ENCODE results near the gene CCR5.

CCR5 gene

DNA sequence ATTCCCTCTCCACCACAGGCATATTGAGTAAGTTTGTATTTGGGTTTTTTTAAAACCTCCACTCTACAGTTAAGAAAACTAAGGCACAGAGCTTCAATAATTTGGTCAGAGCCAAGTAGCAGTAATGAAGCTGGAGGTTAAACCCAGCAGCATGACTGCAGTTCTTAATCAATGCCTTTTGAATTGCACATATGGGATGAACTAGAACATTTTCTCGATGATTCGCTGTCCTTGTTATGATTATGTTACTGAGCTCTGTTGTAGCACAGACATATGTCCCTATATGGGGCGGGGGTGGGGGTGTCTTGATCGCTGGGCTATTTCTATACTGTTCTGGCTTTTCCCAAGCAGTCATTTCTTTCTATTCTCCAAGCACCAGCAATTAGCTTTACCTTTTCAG, 1.6 kb upstream of the CCR5 start:
- Histone ChIP-seq H3K18ac (ENCODE audit: low read depth in 1 of 2, low read length in 2 of 2) (no peak overlapping the region), H3K14ac (ENCODE audit: low read length in 2 of 2) (no peak overlapping the region), H3K36me3 (ENCODE audit: control insufficient read depth in 1 of 2, insufficient read depth in 2 of 2, low read depth in 1 of 2, low read length in 2 of 2) (no peaks in the 10 kb centered on the region), H3K27ac (ENCODE audit: low read length, poor library complexity, severe bottlenecking) (no peak overlapping the region), H2BK5ac (ENCODE audit: low read depth, low read length, poor library complexity, severe bottlenecking) (no peak overlapping the region), H2AK5ac (ENCODE audit: low read length, severe bottlenecking) (no peak overlapping the region), H3K27me3 (ENCODE audit: control insufficient read depth in 1 of 2, insufficient read depth in 1 of 2, low read length in 2 of 2) (peaks cover 15 to 23% of the 10 kb centered on the region in 2 experiments), H2AFZ (ENCODE audit: low read depth, low read length) (no peak overlapping the region), H2BK15ac (ENCODE audit: low read depth, poor library complexity, severe bottlenecking) (no peak overlapping the region), H2BK120ac (ENCODE audit: low read depth, low read length) (no peak overlapping the region), H3K9me3 (ENCODE audit: control insufficient read depth, low read length) (no peaks in the 10 kb centered on the region), H3K4me3 (ENCODE audit: insufficient read depth in 1 of 2, low read depth in 1 of 2, low read length in 2 of 2) (no peak overlapping the region), H3K4me1 (ENCODE audit: control insufficient read depth, insufficient read depth, low read depth, low read length) (no peaks in the 10 kb centered on the region), H3K79me1 (replicated peaks; ENCODE audit: low read length, poor library complexity, severe bottlenecking) (no peaks in the 10 kb centered on the region), H4K8ac (ENCODE audit: low read length) (no peak overlapping the region), H3K23ac (ENCODE audit: low read length in 2 of 2) (no peak overlapping the region), H3K4ac (ENCODE audit: low read depth in 1 of 2, low read length in 2 of 2) (no peak overlapping the region), H4K91ac (ENCODE audit: low read length) (no peak overlapping the region), H2BK12ac (ENCODE audit: low read length in 2 of 2) (no peak overlapping the region), H3K9ac (ENCODE audit: low read length) (no peak overlapping the region), H3K4me2 (ENCODE audit: low read length, poor library complexity, severe bottlenecking) (no peak overlapping the region)
- no peak for DNase-seq
- WGBS: 96% methylated on average over 4 of the region's 4 CpGs

DNA sequence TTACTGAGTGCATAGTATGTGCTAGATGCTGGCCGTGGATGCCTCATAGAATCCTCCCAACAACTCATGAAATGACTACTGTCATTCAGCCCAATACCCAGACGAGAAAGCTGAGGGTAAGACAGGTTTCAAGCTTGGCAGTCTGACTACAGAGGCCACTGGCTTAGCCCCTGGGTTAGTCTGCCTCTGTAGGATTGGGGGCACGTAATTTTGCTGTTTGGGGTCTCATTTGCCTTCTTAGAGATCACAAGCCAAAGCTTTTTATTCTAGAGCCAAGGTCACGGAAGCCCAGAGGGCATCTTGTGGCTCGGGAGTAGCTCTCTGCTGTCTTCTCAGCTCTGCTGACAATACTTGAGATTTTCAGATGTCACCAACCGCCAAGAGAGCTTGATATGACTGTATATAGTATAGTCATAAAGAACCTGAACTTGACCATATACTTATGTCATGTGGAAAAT, 1.0 kb upstream of the CCR5 start:
- Histone ChIP-seq H3K9me3 (ENCODE audit: control insufficient read depth, low read length) (no peaks in the 10 kb centered on the region), H4K8ac (ENCODE audit: low read length) (no peak overlapping the region), H3K4me3 (ENCODE audit: insufficient read depth in 1 of 2, low read depth in 1 of 2, low read length in 2 of 2) (no peak overlapping the region), H3K4me1 (ENCODE audit: control insufficient read depth, insufficient read depth, low read depth, low read length) (no peaks in the 10 kb centered on the region), H2BK15ac (ENCODE audit: low read depth, poor library complexity, severe bottlenecking) (no peak overlapping the region), H2AFZ (ENCODE audit: low read depth, low read length) (no peak overlapping the region), H2AK5ac (ENCODE audit: low read length, severe bottlenecking) (no peak overlapping the region), H3K18ac (ENCODE audit: low read depth in 1 of 2, low read length in 2 of 2) (no peak overlapping the region), H3K9ac (ENCODE audit: low read length) (no peak overlapping the region), H3K4me2 (ENCODE audit: low read length, poor library complexity, severe bottlenecking) (no peak overlapping the region), H2BK120ac (ENCODE audit: low read depth, low read length) (no peak overlapping the region), H3K23ac (ENCODE audit: low read length in 2 of 2) (no peak overlapping the region), H3K27ac (ENCODE audit: low read length, poor library complexity, severe bottlenecking) (no peak overlapping the region), H3K4ac (ENCODE audit: low read depth in 1 of 2, low read length in 2 of 2) (no peak overlapping the region), H4K91ac (ENCODE audit: low read length) (no peak overlapping the region), H2BK5ac (ENCODE audit: low read depth, low read length, poor library complexity, severe bottlenecking) (no peak overlapping the region), H3K27me3 (ENCODE audit: control insufficient read depth in 1 of 2, insufficient read depth in 1 of 2, low read length in 2 of 2) (peaks cover 19 to 28% of the 10 kb centered on the region in 2 experiments), H3K36me3 (ENCODE audit: control insufficient read depth in 1 of 2, insufficient read depth in 2 of 2, low read depth in 1 of 2, low read length in 2 of 2) (no peaks in the 10 kb centered on the region), H2BK12ac (ENCODE audit: low read length in 2 of 2) (no peak overlapping the region), H3K14ac (ENCODE audit: low read length in 2 of 2) (no peak overlapping the region), H3K79me1 (replicated peaks; ENCODE audit: low read length, poor library complexity, severe bottlenecking) (no peaks in the 10 kb centered on the region)
- WGBS: 61% methylated on average over 2 of the region's 6 CpGs
- no peak for DNase-seq

DNA sequence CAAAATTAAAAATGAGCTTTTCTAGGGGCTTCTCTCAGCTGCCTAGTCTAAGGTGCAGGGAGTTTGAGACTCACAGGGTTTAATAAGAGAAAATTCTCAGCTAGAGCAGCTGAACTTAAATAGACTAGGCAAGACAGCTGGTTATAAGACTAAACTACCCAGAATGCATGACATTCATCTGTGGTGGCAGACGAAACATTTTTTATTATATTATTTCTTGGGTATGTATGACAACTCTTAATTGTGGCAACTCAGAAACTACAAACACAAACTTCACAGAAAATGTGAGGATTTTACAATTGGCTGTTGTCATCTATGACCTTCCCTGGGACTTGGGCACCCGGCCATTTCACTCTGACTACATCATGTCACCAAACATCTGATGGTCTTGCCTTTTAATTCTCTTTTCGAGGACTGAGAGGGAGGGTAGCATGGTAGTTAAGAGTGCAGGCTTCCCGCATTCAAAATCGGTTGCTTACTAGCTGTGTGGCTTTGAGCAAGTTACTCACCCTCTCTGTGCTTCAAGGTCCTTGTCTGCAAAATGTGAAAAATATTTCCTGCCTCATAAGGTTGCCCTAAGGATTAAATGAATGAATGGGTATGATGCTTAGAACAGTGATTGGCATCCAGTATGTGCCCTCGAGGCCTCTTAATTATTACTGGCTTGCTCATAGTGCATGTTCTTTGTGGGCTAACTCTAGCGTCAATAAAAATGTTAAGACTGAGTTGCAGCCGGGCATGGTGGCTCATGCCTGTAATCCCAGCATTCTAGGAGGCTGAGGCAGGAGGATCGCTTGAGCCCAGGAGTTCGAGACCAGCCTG, 984 bp downstream of the CCR5 start:
- Histone ChIP-seq H2BK12ac (ENCODE audit: low read length in 2 of 2) (no peak overlapping the region), H4K91ac (ENCODE audit: low read length) (no peak overlapping the region), H3K23ac (ENCODE audit: low read length in 2 of 2) (no peak overlapping the region), H3K36me3 (ENCODE audit: control insufficient read depth in 1 of 2, insufficient read depth in 2 of 2, low read depth in 1 of 2, low read length in 2 of 2) (no peaks in the 10 kb centered on the region), H2BK15ac (ENCODE audit: low read depth, poor library complexity, severe bottlenecking) (no peak overlapping the region), H3K79me1 (replicated peaks; ENCODE audit: low read length, poor library complexity, severe bottlenecking) (no peaks in the 10 kb centered on the region), H4K8ac (ENCODE audit: low read length) (no peak overlapping the region), H3K4me2 (ENCODE audit: low read length, poor library complexity, severe bottlenecking) (no peak overlapping the region), H3K4ac (ENCODE audit: low read depth in 1 of 2, low read length in 2 of 2) (peak overlapping the region in 1 of 2 experiments; percentile 13), H2AFZ (ENCODE audit: low read depth, low read length) (no peak overlapping the region), H2AK5ac (ENCODE audit: low read length, severe bottlenecking) (no peak overlapping the region), H3K9me3 (ENCODE audit: control insufficient read depth, low read length) (no peaks in the 10 kb centered on the region), H3K4me3 (ENCODE audit: insufficient read depth in 1 of 2, low read depth in 1 of 2, low read length in 2 of 2) (no peak overlapping the region), H3K9ac (ENCODE audit: low read length) (peak overlapping the region; percentile 41), H3K27me3 (ENCODE audit: control insufficient read depth in 1 of 2, insufficient read depth in 1 of 2, low read length in 2 of 2) (peaks cover 27 to 38% of the 10 kb centered on the region in 2 experiments), H3K18ac (ENCODE audit: low read depth in 1 of 2, low read length in 2 of 2) (no peak overlapping the region), H3K4me1 (ENCODE audit: control insufficient read depth, insufficient read depth, low read depth, low read length) (no peaks in the 10 kb centered on the region), H2BK5ac (ENCODE audit: low read depth, low read length, poor library complexity, severe bottlenecking) (no peak overlapping the region), H2BK120ac (ENCODE audit: low read depth, low read length) (no peak overlapping the region), H3K27ac (ENCODE audit: low read length, poor library complexity, severe bottlenecking) (no peak overlapping the region), H3K14ac (ENCODE audit: low read length in 2 of 2) (no peak overlapping the region)
- DNase-seq: no peak
- 91% methylated on average over 9 of the region's 10 CpGs for WGBS

DNA sequence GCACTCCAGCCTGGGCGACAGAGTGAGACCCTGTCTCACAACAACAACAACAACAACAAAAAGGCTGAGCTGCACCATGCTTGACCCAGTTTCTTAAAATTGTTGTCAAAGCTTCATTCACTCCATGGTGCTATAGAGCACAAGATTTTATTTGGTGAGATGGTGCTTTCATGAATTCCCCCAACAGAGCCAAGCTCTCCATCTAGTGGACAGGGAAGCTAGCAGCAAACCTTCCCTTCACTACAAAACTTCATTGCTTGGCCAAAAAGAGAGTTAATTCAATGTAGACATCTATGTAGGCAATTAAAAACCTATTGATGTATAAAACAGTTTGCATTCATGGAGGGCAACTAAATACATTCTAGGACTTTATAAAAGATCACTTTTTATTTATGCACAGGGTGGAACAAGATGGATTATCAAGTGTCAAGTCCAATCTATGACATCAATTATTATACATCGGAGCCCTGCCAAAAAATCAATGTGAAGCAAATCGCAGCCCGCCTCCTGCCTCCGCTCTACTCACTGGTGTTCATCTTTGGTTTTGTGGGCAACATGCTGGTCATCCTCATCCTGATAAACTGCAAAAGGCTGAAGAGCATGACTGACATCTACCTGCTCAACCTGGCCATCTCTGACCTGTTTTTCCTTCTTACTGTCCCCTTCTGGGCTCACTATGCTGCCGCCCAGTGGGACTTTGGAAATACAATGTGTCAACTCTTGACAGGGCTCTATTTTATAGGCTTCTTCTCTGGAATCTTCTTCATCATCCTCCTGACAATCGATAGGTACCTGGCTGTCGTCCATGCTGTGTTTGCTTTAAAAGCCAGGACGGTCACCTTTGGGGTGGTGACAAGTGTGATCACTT, 2.0 kb downstream of the CCR5 start:
- Histone ChIP-seq H3K4me1 (ENCODE audit: control insufficient read depth, insufficient read depth, low read depth, low read length) (no peaks in the 10 kb centered on the region), H2BK15ac (ENCODE audit: low read depth, poor library complexity, severe bottlenecking) (no peak overlapping the region)
- WGBS: 90% methylated on average over 8 of the region's 9 CpGs

More for the DNA sequence above, 2.0 kb downstream of the CCR5 start:
- Histone ChIP-seq H2BK12ac (ENCODE audit: low read length in 2 of 2) (no peak overlapping the region), H3K18ac (ENCODE audit: low read depth in 1 of 2, low read length in 2 of 2) (no peak overlapping the region), H3K4me3 (ENCODE audit: insufficient read depth in 1 of 2, low read depth in 1 of 2, low read length in 2 of 2) (no peak overlapping the region), H3K14ac (ENCODE audit: low read length in 2 of 2) (no peak overlapping the region), H3K4ac (ENCODE audit: low read depth in 1 of 2, low read length in 2 of 2) (no peak overlapping the region), H3K4me2 (ENCODE audit: low read length, poor library complexity, severe bottlenecking) (no peak overlapping the region), H3K23ac (ENCODE audit: low read length in 2 of 2) (no peak overlapping the region), H2AFZ (ENCODE audit: low read depth, low read length) (no peak overlapping the region), H2AK5ac (ENCODE audit: low read length, severe bottlenecking) (no peak overlapping the region), H3K79me1 (replicated peaks; ENCODE audit: low read length, poor library complexity, severe bottlenecking) (no peaks in the 10 kb centered on the region), H3K27ac (ENCODE audit: low read length, poor library complexity, severe bottlenecking) (no peak overlapping the region), H2BK5ac (ENCODE audit: low read depth, low read length, poor library complexity, severe bottlenecking) (no peak overlapping the region), H2BK120ac (ENCODE audit: low read depth, low read length) (no peak overlapping the region), H3K36me3 (ENCODE audit: control insufficient read depth in 1 of 2, insufficient read depth in 2 of 2, low read depth in 1 of 2, low read length in 2 of 2) (no peaks in the 10 kb centered on the region), H3K9ac (ENCODE audit: low read length) (no peak overlapping the region), H4K8ac (ENCODE audit: low read length) (no peak overlapping the region), H3K27me3 (ENCODE audit: control insufficient read depth in 1 of 2, insufficient read depth in 1 of 2, low read length in 2 of 2) (peaks cover 30 to 40% of the 10 kb centered on the region in 2 experiments), H4K91ac (ENCODE audit: low read length) (no peak overlapping the region), H3K9me3 (ENCODE audit: control insufficient read depth, low read length) (no peaks in the 10 kb centered on the region)
- DNase-seq: peak; percentile 29

Measured in mesenchymal stem cell (in vitro differentiated cells and primary cell).